HepG2 (cell line): Measurements from ENCODE around the gene SLC22A5.

ENCODE experiments used
- CAMTA2 ChIP-seq: sonication (generic); formaldehyde crosslinking; IDR thresholded peaks from 2 replicates; pipeline ENCODE4 v1.4.0; 2020; ENCODE audit warnings: mild to moderate bottlenecking, missing genetic modification reagents, borderline replicate concordance
- NCOR1 ChIP-seq: fragments of 200-600 bp; sonication (generic); IDR thresholded peaks from 2 replicates; pipeline ENCODE4 v1.7.0; 2017; ENCODE audit warnings: antibody characterized with exemption, low read length, borderline replicate concordance
- ZNF496 ChIP-seq: sonication (generic); formaldehyde crosslinking; IDR thresholded peaks from 2 replicates; pipeline ENCODE4 v1.8.1; 2023; ENCODE audit warnings: mild to moderate bottlenecking, moderate library complexity, missing genetic modification reagents; ENCODE audit not compliant: insufficient replicate concordance
- TF ChIP-seq, protein P1 (sequence below), 2 experiments: sonication (generic) in 1 of 2; formaldehyde crosslinking in 1 of 2; IDR thresholded peaks; 2 replicates each; pipeline versions ENCODE4 v1.4.0 to v1.6.1; 2018 to 2020; ENCODE audit warnings: missing genetic modification reagents in 2 of 2, borderline replicate concordance in 1 of 2, low read depth in 1 of 2, mild to moderate bottlenecking in 1 of 2, missing biosample characterization in 1 of 2
- TF ChIP-seq, protein P2 (sequence below): sonication (generic); formaldehyde crosslinking; IDR thresholded peaks from 2 replicates; pipeline ENCODE4 v1.5.0; 2020; ENCODE audit warnings: mild to moderate bottlenecking, missing genetic modification reagents, moderate library complexity

DNA sequence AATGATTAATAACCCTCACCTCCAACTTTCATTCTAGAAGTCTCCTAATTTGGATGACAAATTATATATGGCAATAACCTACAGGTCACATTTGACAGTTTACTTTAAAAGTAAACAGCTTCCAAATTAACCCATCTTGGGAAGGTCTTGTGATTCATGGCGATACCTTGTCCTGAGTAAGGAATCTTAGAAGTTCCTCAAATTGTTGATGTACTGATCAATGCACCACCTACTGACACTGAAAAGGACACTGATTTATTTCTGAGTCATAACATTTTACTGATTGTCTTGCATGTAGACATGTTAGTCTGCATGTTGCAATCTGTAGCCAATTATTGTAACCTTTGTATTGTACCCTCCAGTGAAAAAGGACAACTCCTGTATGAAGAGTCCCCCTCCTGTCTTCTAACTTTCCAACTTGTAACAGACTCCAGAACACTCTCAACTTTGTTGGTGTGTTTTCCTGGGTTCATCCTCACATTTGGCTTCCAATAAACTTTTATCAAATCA lies 16.0 kb upstream of the SLC22A5 start:
- TF ChIP-seq NCOR1 (no peak), ZNF496 (CRISPR knock-in tag) (no peak), CAMTA2 (CRISPR knock-in tag) (no peak)
- TF ChIP-seq, protein P1, sequence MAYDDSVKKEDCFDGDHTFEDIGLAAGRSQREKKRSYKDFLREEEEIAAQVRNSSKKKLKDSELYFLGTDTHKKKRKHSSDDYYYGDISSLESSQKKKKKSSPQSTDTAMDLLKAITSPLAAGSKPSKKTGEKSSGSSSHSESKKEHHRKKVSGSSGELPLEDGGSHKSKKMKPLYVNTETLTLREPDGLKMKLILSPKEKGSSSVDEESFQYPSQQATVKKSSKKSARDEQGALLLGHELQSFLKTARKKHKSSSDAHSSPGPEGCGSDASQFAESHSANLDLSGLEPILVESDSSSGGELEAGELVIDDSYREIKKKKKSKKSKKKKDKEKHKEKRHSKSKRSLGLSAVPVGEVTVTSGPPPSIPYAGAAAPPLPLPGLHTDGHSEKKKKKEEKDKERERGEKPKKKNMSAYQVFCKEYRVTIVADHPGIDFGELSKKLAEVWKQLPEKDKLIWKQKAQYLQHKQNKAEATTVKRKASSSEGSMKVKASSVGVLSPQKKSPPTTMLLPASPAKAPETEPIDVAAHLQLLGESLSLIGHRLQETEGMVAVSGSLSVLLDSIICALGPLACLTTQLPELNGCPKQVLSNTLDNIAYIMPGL (CRISPR knock-in tag; IDR thresholded peaks at IDR 0.05; ENCODE audit: borderline replicate concordance in 1 of 2, low read depth in 1 of 2), result no peak
- TF ChIP-seq, protein P2, sequence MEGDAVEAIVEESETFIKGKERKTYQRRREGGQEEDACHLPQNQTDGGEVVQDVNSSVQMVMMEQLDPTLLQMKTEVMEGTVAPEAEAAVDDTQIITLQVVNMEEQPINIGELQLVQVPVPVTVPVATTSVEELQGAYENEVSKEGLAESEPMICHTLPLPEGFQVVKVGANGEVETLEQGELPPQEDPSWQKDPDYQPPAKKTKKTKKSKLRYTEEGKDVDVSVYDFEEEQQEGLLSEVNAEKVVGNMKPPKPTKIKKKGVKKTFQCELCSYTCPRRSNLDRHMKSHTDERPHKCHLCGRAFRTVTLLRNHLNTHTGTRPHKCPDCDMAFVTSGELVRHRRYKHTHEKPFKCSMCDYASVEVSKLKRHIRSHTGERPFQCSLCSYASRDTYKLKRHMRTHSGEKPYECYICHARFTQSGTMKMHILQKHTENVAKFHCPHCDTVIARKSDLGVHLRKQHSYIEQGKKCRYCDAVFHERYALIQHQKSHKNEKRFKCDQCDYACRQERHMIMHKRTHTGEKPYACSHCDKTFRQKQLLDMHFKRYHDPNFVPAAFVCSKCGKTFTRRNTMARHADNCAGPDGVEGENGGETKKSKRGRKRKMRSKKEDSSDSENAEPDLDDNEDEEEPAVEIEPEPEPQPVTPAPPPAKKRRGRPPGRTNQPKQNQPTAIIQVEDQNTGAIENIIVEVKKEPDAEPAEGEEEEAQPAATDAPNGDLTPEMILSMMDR (CRISPR knock-in tag), result no peak
